NCI-H1417 (cell line): ENCODE results near the gene GRPEL2.

ENCODE experiments used
- DNase-seq, 3 experiments: peaks; one replicate each; lab custom pipeline; 2025; lab: John Stamatoyannopoulos, UW

GRPEL2 gene, protein sequence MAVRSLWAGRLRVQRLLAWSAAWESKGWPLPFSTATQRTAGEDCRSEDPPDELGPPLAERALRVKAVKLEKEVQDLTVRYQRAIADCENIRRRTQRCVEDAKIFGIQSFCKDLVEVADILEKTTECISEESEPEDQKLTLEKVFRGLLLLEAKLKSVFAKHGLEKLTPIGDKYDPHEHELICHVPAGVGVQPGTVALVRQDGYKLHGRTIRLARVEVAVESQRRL

DNA sequence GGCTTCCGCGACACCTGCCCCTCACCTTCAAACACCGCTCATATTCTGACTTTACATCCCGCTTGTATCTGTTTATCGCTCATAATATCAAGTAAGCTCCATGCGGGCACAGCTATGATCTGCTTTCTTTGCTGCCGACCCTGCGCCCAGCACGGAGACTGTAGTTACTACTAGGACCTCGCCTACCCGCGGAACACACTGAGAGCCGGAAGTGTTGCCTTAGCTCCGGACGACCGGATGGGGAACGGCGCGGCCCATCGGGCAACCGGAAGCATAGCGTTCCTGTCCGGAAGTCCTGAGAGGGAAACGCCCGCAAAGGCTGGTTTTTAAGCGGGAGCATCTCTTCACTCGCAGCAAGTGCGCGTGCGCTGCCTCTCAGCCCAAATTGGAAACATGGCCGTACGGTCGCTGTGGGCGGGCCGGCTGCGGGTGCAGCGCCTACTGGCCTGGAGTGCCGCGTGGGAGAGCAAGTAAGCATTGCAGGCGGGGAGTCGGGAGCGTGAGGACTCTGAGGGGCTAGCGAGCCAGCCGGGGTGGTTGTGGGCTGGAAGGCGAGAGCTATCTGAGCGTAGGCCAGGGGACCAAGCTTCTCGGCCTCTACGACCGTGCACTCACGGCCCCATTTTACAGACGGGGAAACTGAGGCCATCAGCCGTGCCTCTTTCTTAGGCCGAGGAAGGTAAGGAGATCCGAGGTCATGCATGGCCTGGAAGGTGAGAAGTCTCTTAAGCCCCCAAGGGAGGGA is at the start of gene GRPEL2:
GRPEL2 (plus strand) TSS at position 353 of the 745 bp plus-strand sequence; CDS start at position 394, 41 bp downstream.
- DNase-seq: peak; percentile 90 to 97 (median 95)

GRCh38 chr5:149297340-149298025 is 47.8 kb upstream of the GRPEL2 start:
- no peak for DNase-seq

DNA sequence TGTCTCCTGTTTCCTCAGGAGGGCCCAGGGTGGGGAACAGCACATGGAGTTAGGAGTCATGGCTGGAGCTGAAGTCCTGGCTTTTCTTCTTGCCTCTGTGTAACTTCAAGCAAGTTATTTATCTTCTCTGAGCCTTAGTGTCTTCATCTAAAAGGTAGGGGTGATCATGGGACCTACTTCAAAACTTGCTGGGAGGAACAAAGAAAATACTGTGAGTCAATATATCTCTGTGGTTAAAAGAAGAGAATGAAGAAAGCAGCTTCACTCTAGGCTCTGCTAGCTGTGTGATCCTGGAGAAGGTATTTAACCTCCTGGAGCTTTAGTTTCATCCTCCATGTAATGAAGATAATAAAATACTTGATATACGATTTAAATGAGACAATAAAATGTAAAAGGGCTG is 47.1 kb upstream of the GRPEL2 start:
- no peak for DNase-seq

GRCh38 chr5:149298842-149299404 is 46.4 kb upstream of the GRPEL2 start:
- no peak for DNase-seq

DNA sequence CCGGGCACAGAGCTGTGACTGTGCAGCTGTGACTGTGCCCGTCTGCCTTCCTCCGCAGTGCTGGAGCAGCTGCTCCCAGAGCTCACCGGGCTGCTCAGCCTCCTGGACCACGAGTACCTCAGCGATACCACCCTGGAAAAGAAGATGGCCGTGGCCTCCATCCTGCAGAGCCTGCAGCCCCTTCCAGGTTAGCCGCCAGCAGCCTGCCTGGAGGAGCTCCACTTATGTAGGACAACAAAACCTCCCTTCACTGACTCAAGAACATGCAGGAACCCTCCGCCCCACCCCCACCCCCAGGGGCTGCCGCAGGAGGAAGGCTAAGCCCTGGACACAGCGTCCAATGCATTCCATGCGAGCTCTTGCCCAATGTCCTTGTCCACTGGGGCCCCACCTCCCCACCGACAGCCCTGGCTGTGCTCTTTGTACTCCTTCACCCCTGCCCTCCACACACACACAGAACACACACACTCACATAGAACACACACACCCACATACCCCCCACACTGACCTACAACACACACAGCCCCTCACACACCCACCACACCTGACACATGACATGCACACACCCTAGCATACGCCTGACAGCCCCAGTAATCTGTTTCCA is 45.7 kb upstream of the GRPEL2 start:
- no peak for DNase-seq

DNA sequence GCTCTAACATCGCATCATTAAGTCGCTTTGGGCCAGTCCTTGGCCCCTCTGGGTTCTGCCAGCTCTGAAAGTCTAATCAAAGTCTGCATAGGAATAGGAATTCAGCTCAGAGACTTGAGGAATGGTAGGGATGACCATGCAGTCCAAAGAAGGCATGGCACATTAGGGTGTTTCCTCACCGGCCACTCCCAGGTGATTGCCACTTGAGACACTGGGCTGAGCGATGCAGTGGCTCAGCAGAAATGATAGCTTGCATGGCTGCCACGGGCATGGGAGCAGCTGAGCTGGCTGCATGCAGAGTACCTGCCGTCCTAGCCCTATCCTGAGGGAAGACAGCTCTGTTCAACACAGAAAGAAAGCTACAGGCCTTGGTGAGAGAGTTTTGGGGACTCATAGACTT is 44.9 kb upstream of the GRPEL2 start:
- DNase-seq: no peak

GRCh38 chr5:149301049-149301743 is 44.1 kb upstream of the GRPEL2 start:
- no peak for DNase-seq

GRCh38 chr5:149301744-149302380 is 43.4 kb upstream of the GRPEL2 start:
- no peak for DNase-seq

DNA sequence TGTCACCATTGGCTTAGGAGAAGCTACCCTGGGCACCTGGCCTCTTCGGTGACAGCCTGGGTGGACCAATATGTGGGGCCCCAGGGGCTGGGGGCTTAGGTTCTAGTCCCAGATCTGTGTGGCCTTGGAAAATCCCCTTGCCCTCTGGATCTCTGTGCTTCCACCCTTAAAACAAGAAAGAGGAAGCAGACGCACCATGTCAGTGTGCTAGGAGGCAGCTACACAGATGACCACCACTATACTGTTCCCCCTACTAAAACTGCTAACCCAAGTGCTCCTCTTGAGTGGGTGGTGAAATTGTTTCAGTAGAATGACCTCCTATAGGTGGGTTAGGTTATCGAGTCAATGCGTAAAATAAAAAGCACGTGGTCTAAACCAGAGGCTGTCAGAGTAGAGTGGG is 42.7 kb upstream of the GRPEL2 start:
- no peak for DNase-seq

DNA sequence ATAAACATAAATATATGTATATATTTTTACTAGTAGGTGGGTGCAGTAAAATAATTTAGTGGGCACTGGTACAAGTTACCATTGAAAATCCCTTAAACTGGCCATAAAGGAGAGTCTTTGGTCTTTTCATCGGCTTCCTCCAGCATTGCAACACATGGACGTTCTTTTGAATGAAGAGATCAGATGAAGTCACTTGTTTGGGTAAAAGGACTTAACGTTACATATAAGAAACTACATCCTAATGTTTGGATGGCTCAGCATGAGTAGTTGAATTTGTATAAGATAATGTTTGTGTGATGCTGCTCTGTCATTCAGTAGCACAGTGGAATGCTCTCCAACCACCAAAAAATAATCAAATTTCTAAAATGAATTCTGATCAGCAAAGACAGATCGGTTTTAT is 42.1 kb upstream of the GRPEL2 start:
- no peak for DNase-seq

- no peak for DNase-seq
These were observed 40.9 kb upstream of the GRPEL2 start for GRCh38 chr5:149304195-149305078.

GRCh38 chr5:149309354-149309753 is 35.9 kb upstream of the GRPEL2 start:
- DNase-seq: no peak

- no peak for DNase-seq
These were observed 34.8 kb upstream of the GRPEL2 start for GRCh38 chr5:149310488-149310887.

GRCh38 chr5:149310947-149311658 is 34.2 kb upstream of the GRPEL2 start:
- peak in 1 of 3 experiments; percentile 24 for DNase-seq

DNA sequence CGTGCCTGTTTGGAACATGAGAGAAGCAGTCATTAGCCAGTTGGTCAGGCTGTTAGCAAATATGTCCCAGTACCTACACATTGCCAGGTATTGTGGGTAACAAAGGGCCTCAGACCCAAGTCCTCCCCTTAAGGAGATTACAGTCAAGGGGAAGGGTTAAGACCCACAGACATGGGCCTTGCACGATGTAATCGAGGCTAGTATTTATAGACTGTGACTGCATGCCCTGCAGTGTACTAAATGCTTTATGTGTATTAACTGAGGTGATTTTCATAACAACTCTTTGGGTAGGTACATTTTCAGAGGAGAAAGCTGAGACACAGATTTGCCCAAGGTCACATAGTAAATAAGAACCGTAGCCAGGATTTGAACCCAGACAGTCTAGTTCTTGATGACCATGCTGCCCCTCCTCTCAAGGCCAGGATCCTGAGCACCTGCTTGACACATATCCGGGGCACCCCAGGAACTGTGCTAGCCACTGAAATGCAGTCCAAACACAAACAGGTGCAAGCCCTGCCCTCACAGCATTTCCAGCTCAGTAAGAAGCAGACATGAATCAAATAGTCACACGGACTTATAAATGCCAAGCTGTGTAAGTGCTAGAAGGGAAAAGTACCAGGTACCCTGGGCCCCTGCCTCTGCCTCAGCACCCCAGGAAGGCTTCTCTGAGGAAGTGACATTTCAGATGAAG is 32.0 kb upstream of the GRPEL2 start:
- DNase-seq: peak in 1 of 3 experiments; percentile 43

DNA sequence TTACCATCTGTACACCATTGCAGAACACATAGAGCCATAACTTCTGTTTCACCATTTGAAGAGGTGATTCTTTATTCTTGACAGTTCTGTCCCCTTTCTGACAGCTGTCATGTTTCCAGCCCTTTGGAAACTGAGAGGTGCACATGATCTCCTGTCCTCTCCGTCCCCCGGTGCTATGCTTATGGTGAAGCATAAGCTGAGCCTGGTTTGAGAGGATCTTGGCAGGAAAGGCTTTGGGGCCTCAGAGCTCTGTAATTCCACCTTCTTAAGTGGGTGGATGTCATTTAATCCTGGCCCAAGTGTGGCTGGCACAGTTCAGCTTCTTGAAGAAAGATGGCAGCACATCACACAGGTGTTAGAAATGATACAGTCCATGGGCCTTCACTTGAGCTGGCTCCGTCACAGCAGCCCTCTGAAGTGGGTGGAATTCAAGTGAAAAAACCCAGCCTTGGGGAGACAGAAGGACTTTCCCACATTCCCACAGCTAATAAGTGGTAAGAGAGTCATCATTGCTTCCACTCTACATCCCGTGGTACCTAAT is 30.7 kb upstream of the GRPEL2 start:
- no peak for DNase-seq

GRCh38 chr5:149315753-149316152 is 29.5 kb upstream of the GRPEL2 start:
- no peak for DNase-seq

GRCh38 chr5:149317281-149318048 is 27.8 kb upstream of the GRPEL2 start:
- peak; percentile 3 to 55 (median 46) for DNase-seq
